Endometrium (tissue), 2 donors: ENCODE data around the gene POLR3C.
"Not testable (repeated sequence)": the region's sequence is repeated elsewhere in the genome, so short reads cannot be mapped to it uniquely, and the experiment has no call there.

ENCODE experiments used
- FAIRE-seq: peaks from 2 replicates; lab custom pipeline; 2012; peaks lifted over from hg19 to GRCh38; lab: Jason Lieb, UNC
- donor health status: control.
- donor health status: control.

Gene POLR3C

DNA sequence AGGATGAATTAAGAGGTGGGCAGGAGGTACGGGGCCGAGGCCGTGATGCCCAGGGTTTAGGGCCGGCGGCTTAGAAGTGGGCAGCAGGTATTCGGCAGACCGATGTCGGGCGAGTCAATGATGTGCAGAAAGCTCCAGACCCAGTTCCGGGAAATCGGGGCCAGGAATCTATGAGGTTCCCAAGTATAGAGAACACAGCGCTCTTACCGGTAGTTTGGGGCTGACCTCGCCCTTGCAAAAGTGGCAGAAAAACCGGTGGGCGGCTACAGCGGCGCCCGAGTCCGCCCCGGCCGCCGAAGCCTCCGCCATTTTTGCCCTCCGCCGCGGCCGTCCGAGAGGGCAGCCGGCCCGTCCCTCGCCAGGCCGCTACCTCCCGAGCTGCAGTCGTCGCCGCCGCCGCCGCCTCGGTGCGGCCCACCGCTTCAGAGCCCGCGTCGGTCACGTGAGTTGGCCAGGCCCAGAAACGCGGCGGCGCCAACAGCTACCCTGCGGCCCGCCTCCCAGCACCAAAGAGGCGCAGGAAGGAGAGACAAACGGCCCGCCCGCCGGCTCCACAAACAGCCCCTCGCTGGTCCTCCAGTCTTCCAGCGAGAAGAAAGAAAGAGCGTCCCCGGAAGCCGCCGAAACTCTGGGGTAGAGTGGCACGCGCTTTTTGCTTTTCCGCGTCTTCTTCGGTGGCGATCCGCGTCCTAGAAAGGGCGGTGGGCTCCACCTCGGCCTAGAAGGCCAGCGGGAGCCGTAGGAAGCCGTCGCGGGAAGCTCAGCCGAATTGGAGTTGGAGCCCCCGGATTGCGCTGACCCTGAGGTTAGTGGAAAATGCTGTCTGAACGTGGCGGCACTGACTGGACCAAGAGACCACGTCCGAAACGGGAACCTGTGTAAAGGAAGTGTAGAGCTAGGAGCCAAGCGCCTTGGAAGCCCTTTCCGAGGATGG, at the start of gene POLR3C, which contains the start of gene RNF115:
TSS of gene POLR3C (plus strand) at position 636 of the 934 bp plus-strand sequence. CDS start 1,577 bp downstream, outside the sequence.
TSS of gene RNF115 (minus strand) at position 531 of the 934 bp plus-strand sequence. CDS start at position 309, 222 bp downstream.
- FAIRE-seq: no peak

- FAIRE-seq: no peak
Observed at GRCh38 chr1:145777357-145778145, 46.4 kb upstream of the POLR3C start.

- FAIRE-seq: no peak
Observed at GRCh38 chr1:145778146-145778540, 45.9 kb upstream of the POLR3C start.

DNA sequence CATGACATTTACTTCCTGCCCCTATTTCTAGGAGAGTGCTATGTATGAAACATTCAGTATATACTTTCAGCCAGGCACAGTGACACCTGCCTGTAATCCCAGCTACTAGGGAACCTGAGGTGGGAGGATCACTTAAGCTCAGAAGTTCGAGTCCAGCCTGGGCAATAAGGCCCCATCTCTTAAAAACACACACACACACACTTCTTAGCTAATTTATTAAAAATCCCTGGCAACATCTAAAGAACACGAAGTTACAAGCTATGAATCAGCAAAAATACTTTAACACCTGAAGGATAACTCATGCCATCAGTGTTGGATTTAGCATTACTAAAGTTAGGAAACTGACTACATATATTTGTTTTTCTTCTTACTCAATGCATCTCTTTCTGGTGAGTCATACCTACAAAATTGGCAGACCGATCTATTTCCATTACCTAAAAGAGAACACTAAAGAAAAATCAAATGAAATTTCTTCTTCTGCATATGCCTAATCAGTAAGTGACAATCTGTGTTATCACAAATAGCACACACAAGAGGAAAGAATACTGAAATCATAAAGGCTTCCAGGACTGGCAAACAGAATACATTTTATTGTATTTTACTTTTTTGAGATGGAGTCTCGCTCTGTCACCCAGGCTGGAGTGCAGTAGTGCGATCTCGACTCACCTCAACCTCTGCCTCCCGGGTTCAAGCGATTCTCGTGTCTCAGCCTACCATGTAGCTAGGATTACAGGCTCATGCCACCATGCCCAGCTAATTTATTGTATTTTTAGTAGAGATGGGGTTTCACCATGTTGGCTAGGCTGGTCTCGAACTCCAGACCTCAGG, 41.5 kb upstream of the POLR3C start:
- FAIRE-seq: no peak

DNA sequence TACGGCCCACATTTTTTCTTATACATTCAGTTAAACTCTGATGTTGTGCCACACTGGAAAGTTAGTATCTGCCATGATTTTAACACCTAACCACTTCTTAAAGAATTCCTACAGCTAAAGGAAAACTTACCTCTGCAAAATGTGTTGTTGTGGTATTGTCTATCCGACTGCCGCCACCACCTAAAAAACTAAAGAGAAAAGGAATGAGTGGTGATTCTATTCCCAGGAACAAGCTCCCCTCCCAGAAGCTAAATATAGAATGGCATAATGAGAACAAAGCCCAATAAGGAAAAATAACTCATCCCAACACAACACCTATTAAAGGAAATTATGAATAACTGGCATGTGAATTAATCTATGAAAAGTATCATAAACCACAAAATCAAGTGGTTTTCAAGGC, 39.6 kb upstream of the POLR3C start:
- FAIRE-seq: no peak

GRCh38 chr1:145785547-145785946, 38.5 kb upstream of the POLR3C start:
- no peak for FAIRE-seq

DNA sequence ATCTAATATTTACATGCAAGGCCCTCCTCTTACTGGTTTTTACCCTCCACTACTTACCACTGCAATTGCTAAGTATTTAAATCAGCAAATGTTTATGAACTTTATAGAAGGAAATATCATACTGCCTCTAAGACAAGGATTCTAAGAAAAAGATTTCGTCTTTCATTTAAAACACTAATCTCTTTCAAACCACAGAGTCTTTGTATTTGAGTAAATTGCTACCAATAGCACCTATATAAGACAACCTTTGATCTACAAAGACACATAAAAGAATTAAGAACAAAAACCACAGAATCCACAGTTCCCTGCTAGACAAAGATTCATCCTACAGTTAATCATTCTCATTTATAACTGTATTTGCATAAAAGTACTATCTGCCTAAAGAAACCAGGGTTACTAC, 37.7 kb upstream of the POLR3C start:
- no peak for FAIRE-seq

DNA sequence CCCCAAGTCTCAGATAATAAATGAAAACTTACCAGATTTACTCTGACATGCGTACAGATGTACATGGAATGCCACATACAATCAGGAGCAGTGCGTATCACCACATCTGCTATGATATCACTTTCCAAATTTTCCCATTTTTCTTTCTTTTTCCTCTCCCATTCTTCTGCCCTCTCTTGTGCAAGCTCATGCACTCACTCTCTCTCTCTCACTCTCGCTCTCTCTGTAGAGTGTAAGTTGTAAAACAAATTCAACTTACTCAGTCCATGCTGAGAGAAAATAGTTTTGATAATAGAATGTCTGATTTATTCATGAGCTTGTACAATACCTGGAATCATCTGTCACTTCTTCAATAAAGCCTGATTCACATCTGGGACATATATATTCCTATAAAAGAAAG, 35.4 kb upstream of the POLR3C start:
- FAIRE-seq: no peak

DNA sequence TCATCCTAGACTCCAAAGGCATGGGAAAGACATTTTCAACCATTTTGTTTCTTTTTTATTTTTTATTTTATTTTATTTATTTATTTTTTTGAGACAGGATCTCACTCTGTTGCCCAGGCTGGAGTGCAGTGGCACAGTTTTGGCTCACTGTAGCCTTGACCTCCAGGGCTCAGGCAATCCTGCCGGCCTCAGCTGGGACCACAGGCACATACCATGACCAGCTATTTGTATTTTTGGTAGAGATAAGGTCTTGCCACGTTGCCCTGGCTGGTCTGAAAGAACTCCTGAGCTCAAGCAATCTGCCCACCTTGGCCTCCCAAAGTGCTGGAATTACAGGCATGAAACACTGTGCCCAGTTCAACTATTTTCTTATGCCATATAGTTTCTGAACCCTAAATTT, 32.1 kb upstream of the POLR3C start:
- not testable (repeated sequence) for FAIRE-seq

- no peak for FAIRE-seq
Observed at GRCh38 chr1:145792484-145792883, 31.5 kb upstream of the POLR3C start.

- FAIRE-seq: no peak
Observed at GRCh38 chr1:145795257-145795881, 28.6 kb upstream of the POLR3C start.

DNA sequence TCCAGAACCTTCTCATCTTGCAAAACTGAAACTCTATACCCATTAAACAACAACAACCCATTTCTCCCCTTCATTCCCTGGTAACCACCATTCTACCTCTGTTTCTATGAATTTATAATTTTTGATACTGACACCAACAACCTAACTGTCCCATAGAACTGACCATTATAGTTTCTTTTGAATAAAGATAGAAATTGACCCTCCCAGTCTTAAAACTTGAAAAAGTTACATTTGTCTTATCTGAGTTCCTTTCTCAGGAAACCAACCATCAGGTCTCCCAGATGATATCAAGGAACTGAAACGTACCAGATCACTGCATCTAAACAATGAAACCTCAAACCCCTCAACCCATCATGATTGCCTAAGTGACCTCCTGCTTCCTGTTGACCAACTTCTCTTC, 27.2 kb upstream of the POLR3C start:
- FAIRE-seq: no peak

- no peak for FAIRE-seq
Observed at GRCh38 chr1:145799806-145800205, 24.2 kb upstream of the POLR3C start.

DNA sequence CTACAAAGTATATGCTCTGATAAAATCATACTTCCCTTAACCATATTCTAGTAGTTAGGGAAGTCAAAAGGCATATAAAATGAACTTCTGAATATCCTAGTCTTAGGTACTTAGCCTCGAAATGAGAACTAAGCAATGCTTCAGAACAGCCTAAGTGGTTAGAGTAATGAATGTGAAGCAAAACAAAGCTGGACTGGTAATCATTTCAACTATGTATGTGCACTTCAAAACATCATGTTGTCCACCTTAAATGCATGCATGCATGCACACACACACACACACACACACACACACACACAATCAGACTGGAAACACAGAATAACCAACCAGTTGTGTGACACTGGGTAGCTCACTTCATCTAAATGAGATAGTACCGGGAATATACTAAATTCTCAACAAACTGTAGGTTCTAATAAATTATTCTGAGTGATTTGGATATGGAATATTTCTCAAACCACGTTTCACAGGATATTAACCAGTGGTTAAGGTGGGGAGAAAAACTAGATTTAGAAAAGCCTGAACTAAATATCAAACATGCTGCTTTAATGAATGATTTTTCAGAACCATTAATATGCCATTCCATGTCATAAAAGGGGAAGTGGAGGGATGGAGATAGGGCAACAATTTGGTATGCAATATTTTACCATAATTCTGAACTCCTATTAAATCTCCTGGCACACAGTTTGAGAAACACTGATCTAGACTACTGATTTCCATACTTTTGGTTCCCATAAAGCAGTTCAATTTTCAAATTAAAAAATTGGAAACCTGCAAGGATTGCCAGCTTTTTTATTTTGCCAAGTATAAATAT, 19.6 kb upstream of the POLR3C start:
- FAIRE-seq: no peak

DNA sequence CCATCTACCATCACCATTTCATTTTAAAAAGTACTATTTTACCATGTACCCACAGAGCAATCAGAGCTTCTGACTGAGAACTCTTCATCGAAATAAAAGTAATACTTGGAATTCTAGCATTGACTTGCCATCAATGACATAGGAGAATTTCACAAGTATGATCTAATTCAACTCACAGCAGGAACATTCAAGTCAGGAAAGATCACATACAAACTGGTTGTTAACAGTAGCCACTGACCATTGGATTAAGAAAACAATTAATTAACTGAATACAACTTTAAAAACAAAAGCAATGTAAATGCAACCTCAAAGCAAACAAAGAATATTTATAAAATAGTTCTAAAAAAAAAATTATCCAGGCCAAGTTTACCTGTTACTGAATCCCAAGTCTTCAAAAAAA, 18.9 kb upstream of the POLR3C start:
- FAIRE-seq: no peak

- no peak for FAIRE-seq
Observed at GRCh38 chr1:145806408-145806807, 17.6 kb upstream of the POLR3C start.

GRCh38 chr1:145806844-145807243, 17.2 kb upstream of the POLR3C start:
- FAIRE-seq: no peak

DNA sequence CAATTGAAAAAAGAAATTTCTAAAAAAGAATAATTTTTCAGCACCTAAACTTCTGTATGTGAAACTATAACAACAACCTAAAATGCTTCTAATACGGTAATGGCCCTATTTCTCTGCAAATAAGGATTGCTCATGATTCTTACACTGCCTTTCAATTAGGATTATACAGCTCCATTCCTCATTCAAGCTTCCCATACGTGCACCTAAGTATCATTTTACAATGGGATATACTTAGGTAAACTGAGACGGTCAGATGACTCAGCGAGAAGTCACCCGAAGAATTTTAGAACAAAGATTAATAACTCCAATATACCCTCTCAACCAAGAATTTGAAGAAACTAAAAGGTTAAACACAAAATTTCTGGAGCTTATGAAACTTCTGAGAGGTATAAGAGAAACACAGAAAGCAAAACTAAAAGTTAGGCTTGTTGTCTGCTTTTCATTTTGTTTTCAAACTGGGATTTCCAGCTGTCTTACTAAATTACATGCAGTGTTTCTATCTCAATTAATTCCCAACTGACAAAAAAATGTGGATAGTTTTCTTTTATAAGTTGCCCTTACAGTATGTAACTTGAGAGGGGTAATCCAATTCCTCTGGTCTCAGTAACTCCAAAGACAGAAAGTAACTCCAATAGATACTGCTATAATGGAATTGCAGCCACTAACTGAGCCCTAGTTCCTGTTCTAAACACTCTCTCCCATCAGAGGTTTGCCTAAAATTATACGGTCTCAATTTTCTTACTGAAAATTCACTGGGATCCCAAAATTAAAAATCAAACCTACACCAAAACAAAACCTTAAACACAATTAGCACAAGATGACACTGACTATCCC, 10.8 kb upstream of the POLR3C start:
- FAIRE-seq: not testable (repeated sequence)

GRCh38 chr1:145818095-145818494, 5.9 kb upstream of the POLR3C start:
- not testable (repeated sequence) for FAIRE-seq
